Type B pancreatic cell (in vitro differentiated cells): ENCODE results near the gene AKAP9. TPM values are rescaled to one million over a fixed set of nuclear protein-coding genes. Genes with fewer than 3 reads are reported as not detected.
"Not testable (repeated sequence)": the region's sequence is repeated elsewhere in the genome, so short reads cannot be mapped to it uniquely, and the experiment has no call there.

ENCODE experiments used
- DNase-seq: peaks from one replicate; pipeline ENCODE4 v3.0.0; 2021; ENCODE audit warnings: mixed read lengths; ENCODE audit not compliant: unreplicated experiment; ENCODE audit errors: extremely low spot score
- H3K27ac Mint-ChIP-seq: 2 replicates; pipeline ENCODE4 v1.8.0; 2021; ENCODE audit warnings: mild to moderate bottlenecking, mixed read lengths
- H3K27me3 Mint-ChIP-seq: 2 replicates; pipeline ENCODE4 v1.8.0; 2021; ENCODE audit warnings: mixed read lengths
- H3K36me3 Mint-ChIP-seq: 2 replicates; pipeline ENCODE4 v1.8.0; 2021; ENCODE audit warnings: mixed read lengths
- H3K4me1 Mint-ChIP-seq: one replicate; pipeline ENCODE4 v1.8.0; 2021; ENCODE audit warnings: mixed read lengths; ENCODE audit not compliant: unreplicated experiment
- H3K4me3 Mint-ChIP-seq: 2 replicates; pipeline ENCODE4 v1.8.0; 2021; ENCODE audit warnings: mild to moderate bottlenecking, mixed read lengths
- H3K9me3 Mint-ChIP-seq: 2 replicates; pipeline ENCODE4 v1.8.0; 2021; ENCODE audit warnings: mixed read lengths
- CTCF ChIP-seq: fragments of 200-600 bp; sonication (generic); conservative IDR thresholded peaks from 2 replicates; pipeline ENCODE4 v1.5.0; 2021; ENCODE audit warnings: antibody characterized with exemption, mild to moderate bottlenecking
- total RNA-seq: library from RNA; stranded (reverse); gene quantifications from 2 replicates; pipeline ENCODE4 v1.2.1, GENCODE V29; 2021; ENCODE audit warnings: low replicate concordance

AKAP9 gene
- total RNA-seq, 1 donor from 2014 or later: 63.1 TPM

- no peak for TF ChIP-seq CTCF
- DNase-seq: no peak
- Mint-ChIP-seq H3K27ac (no peak overlapping the region), H3K4me3 (no peak overlapping the region), H3K4me1 (peaks cover 19% of the 10 kb centered on the region), H3K36me3 (peaks cover 13% of the 10 kb centered on the region), H3K27me3 (no peaks in the 10 kb centered on the region), H3K9me3 (no peaks in the 10 kb centered on the region)
These were observed 5.9 kb downstream of the AKAP9 start for GRCh38 chr7:91946549-91946948.

- TF ChIP-seq CTCF: no peak
- H3K27ac Mint-ChIP-seq: no peak overlapping the region
- DNase-seq: no peak
- no peaks in the 10 kb centered on the region for H3K27me3 Mint-ChIP-seq
- no peaks in the 10 kb centered on the region for H3K9me3 Mint-ChIP-seq
- peaks cover 23% of the 10 kb centered on the region for H3K36me3 Mint-ChIP-seq
- no peak overlapping the region for H3K4me3 Mint-ChIP-seq
- peaks cover 17% of the 10 kb centered on the region for H3K4me1 Mint-ChIP-seq
These were observed 7.3 kb downstream of the AKAP9 start for GRCh38 chr7:91947948-91948347.

GRCh38 chr7:91949221-91950009 is 8.8 kb downstream of the AKAP9 start:
- DNase-seq: no peak
- Mint-ChIP-seq H3K36me3 (peaks cover 28% of the 10 kb centered on the region), H3K27ac (no peak overlapping the region), H3K4me3 (no peak overlapping the region), H3K27me3 (no peaks in the 10 kb centered on the region), H3K4me1 (peaks cover 17% of the 10 kb centered on the region), H3K9me3 (no peaks in the 10 kb centered on the region)
- TF ChIP-seq CTCF: no peak

- TF ChIP-seq CTCF: peak; percentile 47
- H3K36me3 Mint-ChIP-seq: peaks cover 29% of the 10 kb centered on the region
- H3K4me1 Mint-ChIP-seq: peaks cover 16% of the 10 kb centered on the region
- no peak for DNase-seq
- H3K27ac Mint-ChIP-seq: no peak overlapping the region
- no peak overlapping the region for H3K4me3 Mint-ChIP-seq
- no peaks in the 10 kb centered on the region for H3K9me3 Mint-ChIP-seq
- H3K27me3 Mint-ChIP-seq: no peaks in the 10 kb centered on the region
These were observed 13.0 kb downstream of the AKAP9 start for GRCh38 chr7:91953618-91954017.

GRCh38 chr7:91956464-91956863 is 15.8 kb downstream of the AKAP9 start:
- not testable (repeated sequence) for DNase-seq, H3K9me3 Mint-ChIP-seq, H3K27ac Mint-ChIP-seq

GRCh38 chr7:91957232-91957631 is 16.6 kb downstream of the AKAP9 start:
- no peaks in the 10 kb centered on the region for H3K9me3 Mint-ChIP-seq
- peaks cover 23% of the 10 kb centered on the region for H3K36me3 Mint-ChIP-seq
- DNase-seq: no peak
- no peak for TF ChIP-seq CTCF
- no peaks in the 10 kb centered on the region for H3K27me3 Mint-ChIP-seq
- no peak overlapping the region for H3K4me3 Mint-ChIP-seq
- H3K27ac Mint-ChIP-seq: no peak overlapping the region
- peaks cover 4% of the 10 kb centered on the region for H3K4me1 Mint-ChIP-seq

More at GRCh38 chr7:91956464-91956863, 15.8 kb downstream of the AKAP9 start:
- peaks cover 29% of the 10 kb centered on the region for H3K36me3 Mint-ChIP-seq
- not testable (repeated sequence) for H3K4me3 Mint-ChIP-seq, H3K27me3 Mint-ChIP-seq, H3K4me1 Mint-ChIP-seq
